NCI-H146 treated with DMSO at 0.1 percent for 48 hours (cell line): ENCODE measurements around the gene GLG1.
"Not testable (repeated sequence)": the region's sequence is repeated elsewhere in the genome, so short reads cannot be mapped to it uniquely, and the experiment has no call there.

ENCODE experiments used
- DNase-seq: peaks from one replicate; lab custom pipeline; 2025; ENCODE audit not compliant: unreplicated experiment; lab: John Stamatoyannopoulos, UW

Gene GLG1

DNA sequence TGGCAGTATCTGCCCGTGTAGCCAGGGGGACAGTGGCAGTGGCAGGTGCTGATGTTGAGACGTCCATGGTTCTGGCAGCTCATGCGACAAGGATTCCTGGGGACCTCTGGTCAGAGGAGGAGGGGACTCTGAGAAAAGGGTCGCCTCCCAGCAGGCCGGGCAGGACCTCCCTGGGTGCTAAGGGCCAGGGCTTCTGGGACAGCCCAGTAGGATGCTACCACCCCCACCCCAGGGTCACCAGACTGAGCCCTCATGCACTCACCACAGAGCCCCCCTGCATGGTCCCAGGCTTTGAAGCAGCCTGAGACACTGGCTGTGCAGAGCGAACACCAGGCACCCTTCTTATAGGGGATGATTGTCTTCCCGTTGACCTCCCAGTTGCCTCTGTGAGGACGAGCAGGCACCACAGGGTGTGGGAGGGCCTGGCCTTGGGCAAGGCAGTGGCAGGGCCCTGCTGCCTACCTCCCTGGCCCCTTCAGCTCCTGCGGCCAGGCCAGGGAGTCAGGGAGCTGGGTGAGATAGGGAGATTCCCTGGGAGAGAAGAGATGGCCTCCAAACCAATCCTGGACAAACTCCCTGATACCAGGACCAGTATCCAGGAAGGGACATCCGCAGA lies 194.0 kb downstream of the GLG1 start:
- not testable (repeated sequence) for DNase-seq

DNA sequence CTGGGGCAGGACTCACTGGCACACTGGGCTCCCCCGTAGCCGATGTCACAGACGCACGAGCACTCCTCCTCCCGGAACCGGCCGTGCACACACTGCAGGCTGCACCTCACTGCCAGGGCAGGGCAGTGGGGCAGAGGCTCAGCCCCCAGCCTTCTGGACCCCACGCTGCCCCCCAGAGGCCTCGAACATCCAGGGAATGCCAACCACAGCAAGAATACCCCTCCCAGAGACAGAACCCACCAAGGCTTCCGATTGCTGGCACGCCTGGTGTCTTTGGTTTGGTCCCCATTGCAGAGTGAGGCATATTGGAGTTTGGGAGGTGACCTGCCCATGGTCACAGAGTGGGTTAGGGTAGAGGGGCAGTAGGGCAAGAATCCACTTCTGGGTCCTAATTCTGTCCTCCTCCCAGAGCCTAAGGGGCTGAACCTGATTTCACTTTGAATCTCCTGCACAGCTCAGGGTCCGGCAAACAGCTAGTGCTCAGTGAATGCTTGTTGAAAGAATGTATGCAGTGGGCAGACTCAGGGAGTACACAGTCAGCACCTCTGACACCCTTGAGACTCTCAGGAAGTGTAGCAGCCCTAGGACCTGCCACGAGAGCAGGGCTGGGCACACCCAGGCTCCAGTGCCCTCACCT lies 194.7 kb downstream of the GLG1 start:
- DNase-seq: not testable (repeated sequence)

DNA sequence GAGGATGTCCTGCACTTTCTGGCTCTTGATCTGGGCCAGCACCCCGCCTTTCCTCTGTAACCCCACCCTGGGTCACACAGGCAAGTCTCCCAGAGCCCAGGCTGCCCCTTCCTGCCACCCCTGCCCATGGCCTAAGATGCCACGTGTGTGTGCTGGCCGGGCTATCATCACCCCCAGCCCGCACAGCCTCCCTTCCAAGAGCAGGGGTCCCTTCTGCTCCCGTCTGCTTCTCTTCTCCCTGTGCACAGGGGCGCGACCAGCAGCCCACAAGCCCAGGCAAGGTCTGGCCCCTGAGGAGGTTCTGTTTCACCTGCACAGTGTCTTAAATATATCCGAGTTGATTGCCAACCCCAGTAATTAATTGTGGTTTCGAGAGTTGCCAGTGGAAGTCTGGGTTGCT lies 195.9 kb downstream of the GLG1 start:
- not testable (repeated sequence) for DNase-seq

DNA sequence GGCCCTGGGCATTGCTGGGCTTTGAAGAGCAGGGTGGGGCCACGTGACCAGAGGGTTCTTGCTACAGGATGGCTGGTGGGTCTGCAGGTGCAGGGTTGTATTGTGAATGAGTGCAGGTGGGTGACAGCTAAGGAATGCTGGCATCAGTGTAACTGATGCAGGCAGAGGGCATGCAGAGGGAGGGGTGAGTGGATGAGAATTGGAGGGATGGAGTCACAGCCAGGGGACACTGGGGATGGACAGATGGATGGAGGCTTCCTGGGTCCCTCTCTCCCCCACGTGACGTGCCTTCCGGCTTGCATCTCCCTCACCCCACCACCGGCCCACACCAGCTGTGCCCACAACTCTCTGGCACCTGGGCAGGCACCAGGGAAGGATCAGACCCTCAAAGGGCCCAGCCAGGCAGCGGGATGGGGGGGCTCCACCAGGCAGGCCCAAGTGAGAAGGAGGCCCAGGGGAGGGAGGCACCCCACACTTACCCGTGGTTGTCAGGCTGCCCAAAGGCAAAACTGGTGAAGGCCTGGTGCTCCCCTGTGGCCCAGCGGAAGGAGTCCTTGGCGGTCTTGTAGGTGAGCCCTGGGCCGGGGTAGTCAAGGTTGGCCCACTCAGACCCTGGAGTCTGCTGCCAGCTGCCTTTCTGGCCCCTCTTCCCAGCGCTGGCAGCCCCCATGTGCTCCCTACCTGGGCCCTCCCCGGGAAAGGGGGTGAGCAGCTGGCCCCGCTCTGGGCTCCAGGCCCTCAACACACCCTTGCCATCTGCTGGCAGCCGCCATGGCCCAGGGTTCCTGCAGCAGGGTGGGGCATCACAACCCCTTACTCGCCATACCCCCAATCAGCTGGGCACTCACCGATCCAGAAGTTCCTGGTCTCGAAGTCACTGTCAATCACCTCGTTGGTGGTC lies 196.6 kb downstream of the GLG1 start:
- DNase-seq: not testable (repeated sequence)

DNA sequence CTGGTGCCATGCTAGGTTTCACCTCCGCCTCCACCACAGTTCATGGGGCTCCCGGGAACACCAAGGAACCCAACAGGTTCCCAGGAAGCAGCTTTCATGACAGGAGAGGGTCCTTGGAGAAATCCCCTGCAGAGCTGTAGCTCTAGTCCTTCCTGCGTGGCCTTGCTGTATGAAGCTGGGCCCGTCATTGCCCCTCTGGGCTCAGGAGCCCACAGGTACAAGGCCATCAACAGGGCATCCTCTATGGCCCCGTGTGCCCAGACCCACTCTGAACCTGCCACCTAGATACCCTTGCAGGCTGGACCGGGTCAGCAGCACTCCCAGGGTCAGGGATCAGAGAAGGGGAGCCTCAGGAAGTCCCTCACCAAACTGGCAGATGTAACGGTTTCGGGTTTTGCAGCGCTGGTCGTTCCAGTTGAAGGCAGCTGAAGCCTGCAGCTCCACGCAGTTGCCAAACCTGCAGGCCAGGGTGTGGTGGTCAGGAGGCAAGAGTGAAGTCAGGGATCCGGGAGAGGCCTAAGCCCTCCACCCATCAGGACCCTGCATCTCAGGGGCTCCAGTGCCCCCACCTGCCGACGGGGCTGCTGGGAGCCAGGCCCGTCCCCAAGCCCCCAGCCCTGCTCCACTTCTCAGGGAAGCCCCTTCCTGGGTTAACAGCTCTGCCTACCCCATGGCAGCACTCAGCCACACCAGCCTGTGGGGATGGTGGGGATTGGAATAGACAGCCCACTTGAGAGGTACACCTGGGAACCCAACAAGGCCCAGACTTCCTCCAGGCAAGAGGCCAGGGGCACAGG lies 197.5 kb downstream of the GLG1 start:
- not testable (repeated sequence) for DNase-seq

DNA sequence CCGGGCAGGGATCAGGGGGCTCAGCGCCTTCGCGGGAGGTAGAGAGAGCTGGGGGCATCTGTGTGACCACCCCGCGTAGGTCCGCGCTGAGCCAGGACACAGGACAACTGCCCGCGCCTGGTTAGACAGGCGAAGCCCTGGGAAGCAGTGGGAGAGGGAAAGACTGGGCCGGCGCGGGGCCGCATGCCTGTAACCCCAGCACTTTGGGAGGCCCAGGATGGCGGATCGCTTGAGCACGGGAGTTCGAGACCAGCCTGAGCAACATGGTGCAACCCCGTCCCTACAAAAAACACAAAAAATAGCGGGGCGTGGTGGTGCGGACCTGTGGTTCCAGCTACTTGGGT lies 199.6 kb downstream of the GLG1 start:
- DNase-seq: not testable (repeated sequence)

DNA sequence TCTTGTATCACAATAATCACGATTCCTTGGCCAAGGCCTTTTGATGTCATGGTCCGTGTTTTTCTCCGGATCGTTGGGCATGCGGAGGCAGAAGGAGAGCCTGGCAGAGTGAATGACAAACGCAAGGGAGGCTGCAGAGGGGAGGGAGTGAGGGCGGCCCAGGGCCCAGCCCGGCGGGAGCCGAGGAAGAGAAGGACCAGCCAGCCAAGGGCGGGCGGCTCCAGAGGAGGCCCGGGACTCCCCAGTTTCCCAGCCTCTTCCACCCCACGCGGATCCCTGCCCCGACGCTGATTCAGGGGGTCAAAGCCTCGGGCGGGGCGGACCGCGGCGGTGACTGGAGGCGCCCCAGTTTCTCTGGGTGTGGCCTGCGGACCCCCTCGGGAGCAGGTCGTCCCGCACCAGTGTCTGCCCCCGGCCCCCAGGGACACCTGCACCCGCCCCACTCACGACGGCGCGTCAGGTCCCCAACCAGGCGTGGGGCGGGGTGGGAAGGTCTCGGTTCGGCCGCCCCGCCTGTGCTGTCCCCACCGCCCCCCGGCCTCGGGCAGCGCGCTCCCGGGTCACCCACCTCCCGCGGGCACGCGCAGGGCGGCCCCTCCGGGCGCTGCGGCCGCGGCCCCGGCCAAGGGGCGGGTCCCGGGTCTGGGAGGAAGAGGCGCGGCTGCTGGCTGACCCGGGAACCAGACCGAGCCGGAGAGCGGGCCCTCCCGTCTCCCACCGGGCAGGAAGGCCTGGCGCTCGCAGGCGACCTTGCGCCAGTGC lies 200.1 kb downstream of the GLG1 start:
- DNase-seq: not testable (repeated sequence)

DNA sequence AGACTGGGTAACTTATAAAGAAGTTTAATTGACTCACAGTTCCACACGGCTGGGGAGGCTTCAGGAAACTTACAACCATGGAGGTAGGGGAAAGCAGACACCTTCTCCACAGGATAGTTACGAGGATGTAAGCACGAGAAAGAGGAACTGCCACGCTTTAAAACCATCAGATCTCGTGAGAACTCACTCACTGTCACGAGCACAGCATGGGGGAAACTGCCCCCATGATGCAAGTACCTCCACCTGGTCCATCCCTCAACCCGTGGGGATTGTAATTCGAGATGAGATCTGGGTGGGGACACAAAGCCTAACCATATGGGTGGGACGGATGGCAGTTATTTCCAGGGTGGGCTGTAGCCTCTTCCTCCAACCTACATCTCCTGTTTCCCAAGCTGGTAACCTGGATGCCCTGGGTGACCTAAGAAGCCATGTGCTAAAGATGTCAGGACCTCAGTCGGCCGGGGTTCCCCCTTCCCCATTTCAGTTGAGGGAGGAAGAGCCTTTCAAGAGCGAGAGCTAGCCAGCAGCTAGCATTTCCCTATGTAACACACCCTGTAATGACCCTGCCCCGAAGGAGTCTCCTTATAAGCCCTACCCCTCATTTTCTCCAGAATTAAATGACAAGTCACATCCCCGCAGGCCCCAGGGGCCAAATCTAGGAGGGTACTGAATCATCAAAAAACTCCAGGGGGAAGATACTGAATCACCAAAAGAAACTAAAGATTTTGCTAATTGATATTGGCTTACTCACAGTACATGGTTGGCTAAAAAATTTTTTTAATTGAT lies 202.6 kb downstream of the GLG1 start:
- not testable (repeated sequence) for DNase-seq

DNA sequence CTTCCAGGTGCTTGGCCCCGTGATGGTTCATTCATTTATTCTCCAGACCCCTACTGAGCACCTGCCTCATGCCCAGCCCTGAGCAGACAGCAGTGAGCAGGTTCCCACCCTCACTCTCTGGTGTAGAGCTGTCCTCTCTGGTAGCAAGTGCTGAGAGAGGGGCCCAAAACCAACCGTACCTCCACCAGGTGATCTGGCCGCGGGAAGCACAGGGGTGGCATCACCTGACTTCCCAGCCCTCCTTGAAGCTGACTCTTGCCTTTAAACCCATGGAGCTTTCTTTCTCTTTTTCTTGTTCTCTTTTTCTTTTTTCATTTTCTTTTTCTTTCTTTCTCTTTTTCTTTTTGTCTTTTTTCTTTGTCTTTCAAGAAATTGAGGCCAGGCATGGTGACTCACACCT lies 206.7 kb downstream of the GLG1 start:
- not testable (repeated sequence) for DNase-seq

DNA sequence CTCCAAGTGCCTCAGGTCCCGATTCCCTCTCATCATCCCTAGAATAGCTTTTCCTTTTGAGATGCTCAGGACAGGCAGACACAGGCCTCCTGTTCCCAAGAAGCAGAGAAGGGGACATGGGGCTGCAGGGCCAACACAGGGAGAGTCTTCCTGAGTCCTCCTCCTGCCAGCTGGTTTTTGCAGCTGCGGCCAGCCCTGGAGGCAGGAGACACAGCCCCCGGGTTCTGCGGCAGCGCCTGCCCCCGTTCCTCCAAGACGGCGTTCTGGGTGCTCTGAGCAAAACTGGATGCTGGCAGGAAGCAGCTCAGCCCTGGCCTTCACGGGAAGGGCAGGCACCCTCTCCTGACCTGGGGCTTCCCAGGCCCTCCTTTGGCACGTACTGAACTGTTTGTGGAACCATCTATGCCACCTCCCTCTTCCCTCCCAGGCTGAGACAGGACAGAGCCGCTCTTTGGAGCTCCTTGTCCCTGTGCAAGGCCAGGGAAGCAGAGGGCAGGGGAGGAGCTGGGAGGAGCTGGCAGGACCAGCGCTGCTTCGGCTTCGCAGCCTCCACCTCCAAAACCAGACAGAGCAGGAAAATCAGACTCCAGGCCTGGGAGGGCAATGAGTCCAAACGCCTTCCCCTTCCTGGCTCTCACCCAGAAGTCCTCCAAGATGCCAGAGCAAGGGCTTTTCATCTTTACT lies 208.6 kb downstream of the GLG1 start:
- DNase-seq: not testable (repeated sequence)
